ENCODE measurements around the gene TNRC6C. TPM values are rescaled to one million over a fixed set of nuclear protein-coding genes. Genes with fewer than 3 reads are reported as not detected.

The TNRC6C gene
- total and polyA plus RNA-seq, 10 donors, result 1.7 to 37.0 (median 18.3) TPM

GRCh38 chr17:78053777-78054468 is 95.4 kb downstream of the TNRC6C start:
- Histone ChIP-seq H3K36me3 (peaks cover 0 to 66% (median 30%) of the 10 kb centered on the region in 6 donors), H3K4me3 (no peak overlapping the region), H3K9me3 (no peaks in the 10 kb centered on the region), H3K27ac (no peak overlapping the region), H3K27me3 (replicated peaks in 1 of 7) (no peaks in the 10 kb centered on the region), H3K4me1 (peaks cover 0 to 9% (median 2%) of the 10 kb centered on the region in 6 donors)
- TF ChIP-seq POLR2AphosphoS5 (IDR thresholded peaks at IDR 0.05) (no peak), POLR2A (IDR thresholded peaks at IDR 0.05) (no peak)
- TF ChIP-seq, protein P1, sequence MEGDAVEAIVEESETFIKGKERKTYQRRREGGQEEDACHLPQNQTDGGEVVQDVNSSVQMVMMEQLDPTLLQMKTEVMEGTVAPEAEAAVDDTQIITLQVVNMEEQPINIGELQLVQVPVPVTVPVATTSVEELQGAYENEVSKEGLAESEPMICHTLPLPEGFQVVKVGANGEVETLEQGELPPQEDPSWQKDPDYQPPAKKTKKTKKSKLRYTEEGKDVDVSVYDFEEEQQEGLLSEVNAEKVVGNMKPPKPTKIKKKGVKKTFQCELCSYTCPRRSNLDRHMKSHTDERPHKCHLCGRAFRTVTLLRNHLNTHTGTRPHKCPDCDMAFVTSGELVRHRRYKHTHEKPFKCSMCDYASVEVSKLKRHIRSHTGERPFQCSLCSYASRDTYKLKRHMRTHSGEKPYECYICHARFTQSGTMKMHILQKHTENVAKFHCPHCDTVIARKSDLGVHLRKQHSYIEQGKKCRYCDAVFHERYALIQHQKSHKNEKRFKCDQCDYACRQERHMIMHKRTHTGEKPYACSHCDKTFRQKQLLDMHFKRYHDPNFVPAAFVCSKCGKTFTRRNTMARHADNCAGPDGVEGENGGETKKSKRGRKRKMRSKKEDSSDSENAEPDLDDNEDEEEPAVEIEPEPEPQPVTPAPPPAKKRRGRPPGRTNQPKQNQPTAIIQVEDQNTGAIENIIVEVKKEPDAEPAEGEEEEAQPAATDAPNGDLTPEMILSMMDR (IDR thresholded peaks at IDR 0.05 in 8 of 11, conservative IDR thresholded peaks at IDR 0.05 in 3 of 11), result no peak
- intact Hi-C loops (cut with DNase I; ENCODE audit: low total_unique reads), result no loop called here
- DNase-seq, result no peak
- WGBS, 5 donors, result 79 to 96% (median 86%) methylated on average over 5 of the region's 5 CpGs

DNA sequence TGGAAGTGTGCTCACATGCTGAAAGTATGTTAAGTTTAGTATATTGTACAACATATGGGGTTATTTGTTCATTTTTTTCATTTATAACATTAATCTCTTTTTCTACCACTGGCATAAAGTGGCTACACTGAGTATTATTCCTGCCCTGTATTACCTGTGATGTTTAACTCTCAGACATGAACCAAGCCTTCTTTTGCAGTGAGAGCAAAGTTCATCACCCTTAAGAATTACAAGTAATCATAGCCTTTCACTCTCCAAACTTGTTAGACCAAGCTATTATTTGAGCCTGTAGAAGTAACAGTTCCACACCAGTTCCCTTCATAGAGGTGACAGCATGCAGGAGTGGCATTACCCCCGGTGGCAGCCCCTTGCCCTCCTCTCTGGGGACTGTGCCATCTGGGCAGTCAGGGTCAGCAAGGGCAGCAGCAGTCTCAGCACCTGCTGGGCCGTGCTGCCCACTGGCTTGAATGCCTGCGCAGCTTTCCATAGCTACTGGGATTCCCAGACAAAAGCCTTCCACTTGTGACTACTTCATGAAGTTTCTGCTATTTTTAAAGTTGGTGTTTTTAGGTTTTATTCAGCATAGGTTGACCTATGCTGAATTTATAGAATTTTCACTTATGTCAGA is 98.7 kb downstream of the TNRC6C start:
- Histone ChIP-seq H3K36me3 (peaks cover 0 to 34% (median 4%) of the 10 kb centered on the region in 6 donors), H3K27me3 (replicated peaks in 1 of 7) (no peaks in the 10 kb centered on the region), H3K4me3 (no peak overlapping the region), H3K9me3 (no peaks in the 10 kb centered on the region), H3K4me1 (peaks cover 0 to 20% (median 4%) of the 10 kb centered on the region in 6 donors), H3K27ac (no peak overlapping the region)
- intact Hi-C loops (cut with DNase I; ENCODE audit: low total_unique reads), result no loop called here
- WGBS, 5 donors, result 83 to 93% (median 89%) methylated on average over 3 of the region's 3 CpGs
- TF ChIP-seq POLR2AphosphoS5 (IDR thresholded peaks at IDR 0.05), result no peak
- TF ChIP-seq, protein P1 (IDR thresholded peaks at IDR 0.05 in 8 of 11, conservative IDR thresholded peaks at IDR 0.05 in 3 of 11), result no peak
- no peak for TF ChIP-seq POLR2A (IDR thresholded peaks at IDR 0.05)
- no peak for DNase-seq

- H3K4me3 ChIP-seq, result no peak overlapping the region
- H3K9me3 ChIP-seq, result no peaks in the 10 kb centered on the region
- TF ChIP-seq POLR2AphosphoS5 (IDR thresholded peaks at IDR 0.05), result no peak
- TF ChIP-seq, protein P1 (IDR thresholded peaks at IDR 0.05 in 8 of 11, conservative IDR thresholded peaks at IDR 0.05 in 3 of 11), result no peak
- no peak for TF ChIP-seq POLR2A (IDR thresholded peaks at IDR 0.05)
- no peak overlapping the region for H3K27ac ChIP-seq
- no peak for DNase-seq
- intact Hi-C loops (cut with DNase I; ENCODE audit: low total_unique reads), result no loop called here
- peaks cover 0 to 26% (median 3%) of the 10 kb centered on the region in 6 donors for H3K36me3 ChIP-seq
- H3K4me1 ChIP-seq, result peaks cover 0 to 20% (median 4%) of the 10 kb centered on the region in 6 donors
- no peaks in the 10 kb centered on the region for H3K27me3 ChIP-seq (replicated peaks in 1 of 7)
- 91 to 96% (median 92%) methylated on average over 6 of the region's 6 CpGs for WGBS, 5 donors
These were observed 99.5 kb downstream of the TNRC6C start for GRCh38 chr17:78058001-78058400.

- WGBS, 5 donors, result 68 to 94% (median 84%) methylated on average over 1 of the region's 1 CpG
- H3K4me1 ChIP-seq, result peaks cover 0 to 20% (median 4%) of the 10 kb centered on the region in 6 donors
- TF ChIP-seq POLR2AphosphoS5 (IDR thresholded peaks at IDR 0.05), result no peak
- no peak for TF ChIP-seq POLR2A (IDR thresholded peaks at IDR 0.05)
- TF ChIP-seq, protein P1 (IDR thresholded peaks at IDR 0.05 in 8 of 11, conservative IDR thresholded peaks at IDR 0.05 in 3 of 11), result no peak
- H3K4me3 ChIP-seq, result no peak overlapping the region
- H3K9me3 ChIP-seq, result no peaks in the 10 kb centered on the region
- H3K27ac ChIP-seq, result no peak overlapping the region
- peaks cover 0 to 20% (median 3%) of the 10 kb centered on the region in 6 donors for H3K36me3 ChIP-seq
- no peak for DNase-seq
- intact Hi-C loops (cut with DNase I; ENCODE audit: low total_unique reads), result no loop called here
- no peaks in the 10 kb centered on the region for H3K27me3 ChIP-seq (replicated peaks in 1 of 7)
These were observed 100.1 kb downstream of the TNRC6C start for GRCh38 chr17:78058581-78058980.

All from spleen (tissue), 11 donors.